NCI-H2227 treated with DMSO at 0.1 percent for 48 hours (cell line): ENCODE results near the gene WDR33.
"Not testable (repeated sequence)": the region's sequence is repeated elsewhere in the genome, so short reads cannot be mapped to it uniquely, and the experiment has no call there.

ENCODE experiments used
- DNase-seq: peaks from one replicate; lab custom pipeline; 2025; lab: John Stamatoyannopoulos, UW

WDR33 gene

DNA sequence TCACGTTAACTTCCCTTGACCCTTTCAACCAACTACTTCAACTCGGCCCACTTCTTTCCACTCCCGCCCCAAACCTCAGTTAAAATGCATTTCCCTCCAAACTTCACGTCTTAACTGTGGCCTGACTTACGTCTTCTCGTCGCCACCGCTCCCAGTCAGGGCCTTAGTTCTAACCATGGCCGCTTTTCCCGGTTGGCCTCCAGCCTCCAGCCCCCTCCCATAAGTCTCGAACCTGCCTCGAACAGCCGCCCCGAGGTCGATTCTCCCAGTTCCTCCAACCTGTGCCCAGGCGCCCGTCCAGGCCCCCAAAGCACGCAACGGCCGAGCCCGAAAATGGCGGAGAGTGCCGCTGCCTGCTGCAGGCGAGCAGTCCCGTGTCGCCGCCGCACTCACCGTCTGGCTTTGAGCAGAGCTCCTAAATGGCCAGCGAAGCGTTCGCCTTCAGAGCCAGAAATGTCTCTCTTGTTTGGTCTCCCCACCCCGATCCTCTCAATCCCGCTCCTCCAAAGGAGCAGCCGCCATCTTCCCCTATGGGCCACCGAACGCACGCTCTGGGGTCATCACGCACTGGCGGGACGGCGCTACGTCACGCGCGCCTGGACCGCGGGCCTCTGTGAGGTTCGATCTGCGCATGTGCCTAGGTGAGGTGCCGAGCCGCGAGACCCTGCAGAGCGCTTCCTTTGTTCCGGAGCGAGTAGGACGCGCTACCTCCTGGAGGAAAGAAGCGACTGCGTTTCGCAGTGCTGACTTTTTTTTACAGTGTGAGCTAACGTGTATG is at the start of gene WDR33:
WDR33 (minus strand) TSS at position 553 of the 778 bp plus-strand sequence. CDS start 40,190 bp downstream, outside the sequence.
- DNase-seq: peak; percentile 97

DNA sequence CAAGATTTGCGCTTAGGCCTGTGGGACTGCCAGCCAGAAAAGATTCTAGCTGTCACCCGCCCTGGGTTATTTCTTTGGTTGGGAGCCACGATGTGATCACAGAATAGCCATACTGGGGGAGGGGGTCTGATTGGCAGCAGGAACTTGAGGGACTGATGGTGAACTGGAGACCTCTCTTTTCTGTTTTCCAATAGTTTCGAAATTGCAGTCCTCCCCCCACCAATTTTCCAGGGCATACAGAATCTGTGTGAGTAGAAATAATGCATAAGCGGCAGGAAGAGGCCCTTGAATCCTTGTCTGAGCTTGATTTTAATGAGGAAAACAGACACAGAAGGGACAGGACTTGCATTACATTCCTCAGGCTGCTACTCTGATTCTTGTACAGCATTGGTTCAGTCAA is 49.2 kb upstream of the WDR33 start:
- DNase-seq: no peak

DNA sequence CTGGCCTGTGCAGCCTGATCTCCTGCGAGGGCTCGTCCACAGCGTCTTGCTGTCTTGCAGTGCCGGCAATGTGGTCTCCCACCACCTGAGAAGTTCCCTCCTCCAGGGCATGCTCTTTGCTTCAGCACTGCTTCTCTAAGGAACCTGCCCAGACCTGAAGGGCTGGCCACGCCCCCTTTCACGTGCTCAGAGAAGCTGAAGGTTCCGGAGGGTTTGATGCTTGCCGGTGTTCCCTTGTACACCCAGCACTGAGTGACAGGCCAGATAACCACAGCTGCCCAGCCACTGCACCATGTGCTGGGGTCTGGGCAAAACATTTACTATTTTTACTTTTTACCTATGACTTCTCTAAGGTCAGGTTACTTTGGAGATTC is 48.7 kb upstream of the WDR33 start:
- peak; percentile 44 for DNase-seq

DNA sequence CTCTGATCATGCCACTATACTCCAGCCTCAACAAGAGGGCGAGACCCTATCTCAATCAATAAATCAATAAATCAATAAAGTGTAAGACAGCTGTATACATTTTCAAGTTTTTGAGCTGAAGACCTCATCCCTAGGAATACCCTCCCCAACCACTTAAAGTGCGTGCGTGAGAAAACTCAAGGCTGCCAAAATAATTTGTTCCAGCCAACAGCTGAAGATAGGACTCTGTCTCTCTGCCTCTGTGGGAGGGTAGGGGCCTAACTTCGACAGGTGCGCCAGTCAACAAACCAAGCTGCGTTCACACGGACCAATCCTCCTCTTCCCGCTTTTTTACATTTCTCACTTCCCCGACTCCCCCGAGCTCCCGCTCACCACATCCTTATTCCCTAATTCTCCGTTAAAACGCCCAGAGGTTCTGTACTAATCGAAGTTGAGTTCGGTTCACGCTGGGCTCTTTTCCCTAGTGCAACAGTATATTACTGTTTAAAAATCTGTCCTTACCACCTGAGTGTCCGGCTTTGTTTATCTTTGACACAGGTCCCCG is 46.4 kb upstream of the WDR33 start:
- DNase-seq: peak; percentile 72

DNA sequence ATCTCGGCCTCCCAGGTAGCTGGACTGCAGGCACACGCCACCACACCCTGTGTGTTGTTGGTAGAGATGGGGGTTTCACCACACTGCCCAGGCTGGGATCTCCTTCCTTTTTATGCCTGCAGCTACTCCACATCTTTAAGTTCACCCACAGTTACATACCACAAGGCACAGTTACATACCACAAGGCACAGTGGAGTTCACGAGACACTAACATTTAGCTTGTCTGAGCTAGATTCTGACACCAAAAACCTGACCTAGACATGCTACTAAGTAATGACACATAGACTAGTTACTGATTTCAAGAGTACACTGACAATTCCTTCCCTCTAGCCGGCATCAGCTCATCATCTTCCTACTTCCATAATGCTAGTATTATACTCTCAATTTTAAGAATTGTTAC is 42.7 kb upstream of the WDR33 start:
- DNase-seq: no peak

DNA sequence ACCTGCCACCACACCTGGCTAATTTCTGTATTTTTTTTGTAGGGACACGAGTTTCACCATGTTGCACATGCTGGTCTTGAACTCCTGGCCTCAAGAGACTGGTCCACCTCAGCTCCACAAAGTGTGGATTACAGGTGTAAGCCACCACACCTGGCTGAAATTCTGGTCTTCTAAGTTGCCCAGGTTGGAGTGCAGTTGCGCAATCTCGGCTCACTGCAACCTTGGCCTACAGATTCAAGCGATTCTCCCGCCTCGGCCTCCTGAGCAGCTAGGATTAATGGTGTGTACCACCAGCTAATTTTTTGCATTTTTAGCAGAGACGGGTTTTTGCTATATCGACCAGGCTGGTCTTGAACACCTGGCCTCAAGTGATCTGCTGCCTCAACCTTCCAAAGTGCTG is 41.4 kb upstream of the WDR33 start:
- DNase-seq: no peak

DNA sequence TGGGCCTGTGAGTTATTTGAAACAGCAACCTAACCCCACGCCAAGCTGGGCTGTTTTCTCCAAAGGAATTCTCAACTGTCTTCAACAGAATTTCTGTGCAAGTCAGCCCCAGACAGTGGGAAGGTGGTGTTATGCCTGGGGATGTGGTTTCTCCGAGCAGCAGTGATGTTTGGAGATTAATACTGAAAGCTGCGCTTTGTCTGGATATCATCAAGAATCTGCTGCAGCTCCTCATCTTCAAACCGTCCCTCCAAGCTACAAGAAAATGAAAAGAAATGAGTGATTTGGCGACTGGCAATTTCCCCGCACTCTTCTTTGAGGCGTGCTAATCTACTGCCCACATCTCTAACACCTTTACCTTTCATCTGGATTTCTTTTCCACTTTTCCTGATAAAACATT is 37.0 kb upstream of the WDR33 start:
- DNase-seq: no peak

DNA sequence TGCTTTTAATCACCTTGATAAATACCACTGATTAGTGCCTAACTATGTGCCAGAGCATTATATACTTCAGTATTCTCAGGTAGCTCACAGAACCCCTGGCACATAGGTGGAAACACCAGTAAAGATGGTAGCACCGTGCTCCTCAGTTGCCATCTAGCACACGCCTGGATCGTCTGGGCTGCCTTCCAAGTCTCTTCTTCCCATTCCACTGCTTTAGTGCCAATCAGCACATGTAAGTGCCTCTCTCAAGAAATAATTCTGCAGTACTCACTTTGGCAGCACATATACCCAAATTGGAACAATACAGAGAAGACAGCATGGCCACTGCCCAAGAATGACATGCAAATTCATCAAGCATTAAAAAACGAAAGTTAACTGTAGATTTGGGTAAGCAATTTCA is 34.0 kb upstream of the WDR33 start:
- DNase-seq: no peak

DNA sequence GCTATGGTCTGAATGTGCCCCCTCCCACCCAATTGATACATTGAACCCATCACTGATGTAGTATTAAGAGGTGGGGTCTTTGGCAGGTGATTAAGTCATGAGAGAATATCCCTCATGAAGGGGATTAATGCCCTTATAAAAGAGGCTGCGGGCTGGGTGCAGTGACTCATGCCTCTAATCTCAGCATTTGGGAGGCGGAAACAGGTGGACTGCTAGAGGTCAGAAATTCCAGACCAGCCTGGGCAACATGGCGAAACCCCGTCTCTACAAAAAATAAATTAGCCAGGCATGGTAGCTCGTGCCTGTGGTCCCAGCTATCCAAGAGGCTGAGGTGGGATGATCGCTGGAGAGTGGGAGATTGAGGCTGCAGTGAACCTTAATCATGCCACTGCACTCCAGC is 32.7 kb upstream of the WDR33 start:
- DNase-seq: no peak

DNA sequence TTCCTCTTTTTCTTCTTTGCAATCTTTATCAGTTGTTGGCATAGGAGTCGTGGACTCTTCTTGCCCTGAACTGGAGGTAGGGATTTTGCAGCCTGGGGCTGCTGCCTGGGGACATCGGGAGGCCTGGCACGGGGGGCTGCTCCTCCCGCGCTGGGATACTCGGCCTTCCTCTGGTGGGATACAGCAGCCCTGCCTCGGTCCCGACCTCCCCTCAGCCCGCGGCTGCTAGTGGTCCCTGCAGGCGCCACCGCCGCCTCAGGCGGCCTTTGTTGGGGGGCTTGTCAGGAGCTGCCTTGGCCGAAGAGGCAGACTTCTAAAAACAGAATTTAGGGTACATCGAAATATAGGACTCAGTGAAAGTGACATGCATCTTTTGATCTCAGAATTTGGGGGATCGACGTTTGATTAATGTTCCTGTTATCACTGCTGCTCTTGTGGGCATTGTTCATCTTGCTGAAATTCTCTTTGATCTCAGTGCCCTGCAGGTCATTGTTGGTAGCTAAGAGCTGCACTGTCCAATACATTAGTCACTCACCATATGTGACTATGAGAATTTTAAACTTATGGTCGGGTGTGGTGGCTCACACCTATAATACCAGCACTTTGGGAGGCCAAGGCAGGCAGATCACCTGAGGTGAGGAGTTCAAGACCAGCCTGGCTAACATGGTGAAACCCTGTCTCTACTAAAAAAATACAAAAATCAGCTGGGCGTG is 30.7 kb upstream of the WDR33 start:
- no peak for DNase-seq

DNA sequence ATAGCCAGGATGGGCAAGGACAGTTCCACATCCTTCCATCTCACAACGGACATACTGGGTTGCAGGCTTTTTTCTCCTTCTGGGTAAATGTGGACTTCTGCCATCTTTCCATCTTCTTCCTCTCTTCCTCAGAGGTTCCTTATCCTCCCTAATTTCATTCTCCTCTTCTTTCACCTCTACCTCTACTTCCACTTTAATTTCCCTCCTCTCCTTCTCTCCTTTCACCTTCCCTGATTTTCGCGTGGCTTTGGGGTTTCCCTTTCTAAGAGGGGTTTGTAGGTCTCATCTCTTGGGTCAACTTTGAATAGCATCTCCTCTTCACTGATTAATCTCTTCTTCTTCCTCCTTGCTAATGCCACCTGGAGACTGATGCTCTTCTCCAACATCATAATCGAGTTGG is 29.9 kb upstream of the WDR33 start:
- no peak for DNase-seq

DNA sequence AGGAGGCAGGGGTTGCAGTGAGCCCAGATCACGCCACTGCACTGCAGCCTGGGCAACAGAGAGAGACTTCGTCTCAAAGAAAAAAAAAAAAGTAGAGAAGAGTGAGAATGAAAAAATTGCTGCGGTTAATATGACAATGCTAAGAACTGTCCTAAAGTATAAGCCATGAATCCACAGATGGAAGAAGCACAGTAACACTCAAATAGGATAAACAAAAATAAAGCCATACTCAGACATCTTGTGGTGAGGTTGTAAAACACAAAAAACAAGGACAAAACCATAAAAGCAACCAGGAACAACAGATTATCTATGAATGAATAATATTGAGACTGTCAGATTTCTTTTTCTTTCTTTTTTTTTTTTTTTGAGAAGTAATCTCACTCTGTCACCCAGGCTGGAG is 24.0 kb upstream of the WDR33 start:
- no peak for DNase-seq

DNA sequence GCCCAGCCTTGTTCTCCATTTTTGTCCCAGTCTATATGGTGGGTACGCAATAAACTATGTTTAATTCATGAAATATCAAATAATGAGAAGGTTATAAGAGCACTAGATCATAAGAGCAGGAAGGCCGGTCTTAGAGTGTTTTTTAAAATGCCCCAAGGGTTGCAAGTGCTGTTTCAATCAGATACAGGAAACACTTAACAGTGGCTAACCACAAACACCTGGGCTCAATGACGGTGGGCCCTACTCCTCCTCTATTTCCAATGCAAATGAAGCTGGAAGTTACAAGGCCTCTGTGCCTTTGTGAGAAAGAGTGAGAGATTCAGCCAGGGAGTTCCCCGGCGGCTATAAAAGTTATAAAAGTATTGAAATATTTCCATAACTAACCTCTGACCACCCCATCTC is 18.9 kb upstream of the WDR33 start:
- DNase-seq: no peak

DNA sequence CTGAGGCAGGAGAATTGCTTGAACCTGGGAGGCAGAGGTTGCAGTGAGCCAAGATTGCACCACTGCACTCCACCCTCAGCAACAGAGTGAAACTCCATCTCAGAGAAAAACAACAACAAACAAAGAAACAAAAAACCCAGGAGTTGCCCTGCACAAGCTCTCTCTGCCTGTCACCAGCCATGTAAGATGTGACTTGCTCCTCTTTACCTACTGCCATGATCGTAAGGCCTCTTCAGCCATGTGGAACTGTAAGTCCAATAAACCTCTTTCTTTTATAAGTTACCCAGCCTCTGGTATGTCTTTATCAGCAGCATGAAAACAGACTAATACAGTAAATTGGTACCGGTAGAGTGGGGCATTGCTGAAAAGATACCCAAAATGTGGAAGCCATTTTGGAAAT is 15.7 kb upstream of the WDR33 start:
- not testable (repeated sequence) for DNase-seq

DNA sequence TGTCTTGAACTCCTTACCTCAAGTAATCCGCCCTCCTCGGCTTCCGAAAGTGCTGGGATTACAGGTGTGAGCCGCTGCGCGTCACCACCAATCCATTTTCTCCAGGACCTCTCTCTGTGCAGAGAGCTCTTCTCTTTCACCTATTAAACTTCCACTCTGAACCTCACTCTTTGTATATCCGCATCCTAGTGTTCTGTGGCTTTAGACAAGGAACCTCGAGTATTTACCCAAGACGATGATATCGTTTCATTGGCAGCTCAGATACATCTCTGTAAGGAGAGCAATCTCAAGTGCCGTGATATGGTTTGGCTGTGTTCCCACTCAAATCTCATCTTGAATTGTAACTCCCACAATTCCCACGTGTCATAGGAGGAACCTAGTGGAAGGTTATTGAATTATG is 15.1 kb upstream of the WDR33 start:
- DNase-seq: no peak

DNA sequence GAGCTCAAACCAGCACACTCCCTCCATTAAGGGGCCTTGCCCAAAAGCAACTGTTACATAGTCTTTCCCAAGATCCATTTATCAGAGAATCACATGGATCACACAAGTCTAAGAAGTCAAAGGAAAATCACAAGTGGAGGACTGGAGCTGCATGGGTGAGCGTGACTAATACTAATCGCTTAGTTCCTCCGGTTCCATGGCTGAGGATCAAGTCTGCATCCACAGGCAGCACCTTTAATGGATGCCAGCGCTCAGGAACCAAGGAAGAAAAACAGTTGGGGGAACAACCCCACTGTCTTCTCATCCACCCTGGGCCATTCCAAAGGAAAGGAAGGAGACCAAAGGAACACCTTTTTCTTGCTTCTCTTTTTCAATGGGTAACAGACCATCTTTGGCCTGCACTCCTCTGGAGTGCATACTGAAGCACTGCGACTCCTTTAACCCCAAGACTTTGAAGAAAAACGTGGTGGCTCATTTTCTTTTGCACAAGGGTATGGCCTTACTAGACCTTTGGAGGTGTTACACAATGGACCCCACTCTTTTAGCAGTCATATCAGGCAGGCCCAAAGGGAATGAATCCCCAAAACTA is 9.2 kb upstream of the WDR33 start:
- DNase-seq: no peak

DNA sequence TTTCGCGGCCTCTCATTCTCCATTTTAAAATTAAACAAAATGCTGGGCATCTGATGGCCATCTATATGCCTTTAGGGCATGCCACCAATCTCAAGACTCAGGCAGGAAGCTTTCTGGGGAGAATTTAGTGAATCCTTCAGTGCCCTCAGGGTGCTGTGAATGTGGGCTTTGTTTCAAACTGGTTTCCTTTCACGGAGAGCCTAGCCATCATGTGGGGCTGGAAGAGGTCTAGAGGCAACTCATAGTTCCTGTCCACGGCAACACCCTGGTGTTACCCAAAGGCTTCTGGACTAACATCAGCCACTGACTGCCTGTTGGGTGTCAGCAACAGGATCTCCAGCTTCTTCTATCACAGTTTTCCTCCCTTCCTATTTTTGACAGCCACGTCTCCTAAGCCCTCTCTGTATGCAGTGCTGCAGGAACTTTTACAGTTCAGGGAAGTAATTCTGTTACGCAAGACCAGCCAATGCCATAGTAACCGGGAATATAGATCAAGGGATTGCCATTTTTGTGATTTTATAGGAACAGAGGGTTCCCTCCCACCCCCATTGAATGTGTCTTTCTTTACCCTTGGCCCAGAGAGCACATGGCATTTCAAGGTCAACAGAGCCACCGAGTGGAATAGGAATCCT is 7.9 kb upstream of the WDR33 start:
- no peak for DNase-seq

DNA sequence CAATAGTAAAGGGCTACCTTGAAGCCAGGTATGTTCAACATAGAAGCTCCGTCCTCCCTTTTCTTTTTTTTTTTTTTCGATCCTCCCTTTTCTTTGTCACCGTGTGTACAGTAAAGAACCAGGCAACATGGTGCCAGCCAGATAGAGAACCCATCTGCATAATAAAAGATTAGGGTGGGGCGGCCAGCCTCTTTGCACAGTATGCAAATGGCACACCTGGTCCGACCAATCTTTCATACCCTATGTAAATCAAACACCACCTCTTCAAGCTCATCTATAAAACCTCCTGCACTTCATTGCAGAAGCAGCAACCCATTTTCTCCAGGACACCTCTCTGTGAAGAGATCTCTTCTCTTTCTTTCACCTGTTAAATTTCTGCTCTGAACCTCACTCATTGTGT is 7.3 kb upstream of the WDR33 start:
- no peak for DNase-seq

DNA sequence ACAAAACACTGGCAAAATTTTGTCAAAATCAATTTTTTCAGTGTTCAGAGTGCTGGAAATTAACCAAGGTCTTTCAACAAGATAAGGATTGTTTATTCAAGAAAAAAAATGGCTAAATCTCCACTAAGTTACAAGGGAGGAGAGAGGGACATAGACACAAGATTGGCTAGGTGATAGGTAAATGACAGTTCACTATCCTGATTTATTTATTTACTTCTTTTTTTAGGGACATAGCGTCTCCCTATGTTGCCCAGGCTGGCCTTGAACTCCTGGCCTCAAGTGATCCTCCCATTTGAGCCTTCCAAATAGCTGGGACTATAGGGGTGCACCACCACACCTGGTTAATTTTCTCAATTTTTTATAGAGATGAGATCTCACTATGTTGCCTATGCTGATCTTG is 3.7 kb upstream of the WDR33 start:
- no peak for DNase-seq

DNA sequence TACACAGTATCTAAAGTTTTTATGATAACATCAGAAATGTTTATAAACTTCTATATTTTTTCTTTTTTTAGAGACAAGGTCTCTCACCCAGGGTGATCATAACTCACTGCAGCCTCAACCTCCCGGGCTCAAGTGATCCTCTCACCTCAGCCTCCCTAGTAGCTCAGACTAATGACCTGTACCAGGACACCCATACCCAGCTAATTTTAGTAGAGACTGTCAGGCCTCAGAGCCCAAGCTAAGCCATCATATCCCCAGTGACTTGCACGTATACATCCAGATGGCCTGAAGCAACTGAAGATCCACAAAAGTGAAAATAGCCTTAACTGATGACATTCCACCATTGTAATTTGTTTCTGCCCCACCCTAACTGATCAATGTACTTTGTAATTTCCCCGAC is 1.5 kb upstream of the WDR33 start:
- DNase-seq: not testable (repeated sequence)

DNA sequence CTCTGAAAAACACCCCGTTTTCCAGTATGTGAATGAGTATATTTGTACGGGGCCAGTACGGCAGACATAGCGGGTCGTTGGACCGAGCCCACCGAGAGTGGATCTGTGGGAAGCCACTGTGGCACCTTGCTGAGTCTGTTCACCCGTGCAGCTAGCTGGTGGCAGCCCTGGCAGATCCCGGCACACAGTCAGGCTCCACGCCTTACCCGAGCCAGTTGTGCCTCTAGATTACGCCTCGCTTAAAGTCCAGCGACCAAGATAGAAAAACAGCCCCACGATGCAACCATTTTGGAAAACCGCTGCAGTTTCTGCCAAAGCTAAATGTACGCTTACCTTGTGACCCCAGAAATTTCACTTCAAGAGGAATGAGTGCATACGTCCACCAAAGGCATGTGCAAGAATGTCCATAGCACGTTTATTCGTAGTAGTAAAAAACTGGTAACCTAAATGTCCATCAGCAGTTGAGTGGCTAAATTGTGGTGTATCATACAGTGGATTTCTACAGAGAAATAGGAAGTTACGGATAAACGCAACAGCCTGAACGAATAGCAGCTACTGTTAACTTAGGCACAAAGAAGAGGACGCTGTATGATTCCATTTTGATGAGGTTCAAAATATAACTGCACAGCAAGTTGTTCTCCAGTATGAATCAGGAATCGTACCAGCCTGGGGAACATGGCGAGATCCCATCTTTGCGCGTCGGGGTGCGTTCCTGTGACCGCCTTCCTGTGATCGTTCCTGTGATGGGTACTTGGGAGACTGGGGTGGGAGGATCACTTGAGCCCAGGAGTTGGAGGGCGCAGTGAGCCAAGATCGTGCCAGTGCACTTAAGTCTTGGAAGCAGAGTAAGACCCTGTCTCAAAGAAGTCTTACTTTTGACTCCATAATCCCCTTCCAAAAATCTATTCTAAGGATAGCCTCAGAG is 688 bp upstream of the WDR33 start:
- DNase-seq: peak; percentile 89
